ENCODE results near the gene WDR27.
A peak's percentile ranks its signal among the peaks of the same experiment; 100 is the strongest.

Gene WDR27

GRCh38 chr6:169685860-169686259 lies 16.0 kb downstream of the WDR27 start:
- Mint-ChIP-seq H3K27ac (no peak overlapping the region), H3K4me1 (no peaks in the 10 kb centered on the region), H3K36me3 (peaks cover 14% of the 10 kb centered on the region), H3K9me3 (peaks cover 12% of the 10 kb centered on the region), H3K4me3 (no peak overlapping the region)
- no peak for ATAC-seq
- DNase-seq (ENCODE audit: low spot score in 2 of 2), result no peak

DNA sequence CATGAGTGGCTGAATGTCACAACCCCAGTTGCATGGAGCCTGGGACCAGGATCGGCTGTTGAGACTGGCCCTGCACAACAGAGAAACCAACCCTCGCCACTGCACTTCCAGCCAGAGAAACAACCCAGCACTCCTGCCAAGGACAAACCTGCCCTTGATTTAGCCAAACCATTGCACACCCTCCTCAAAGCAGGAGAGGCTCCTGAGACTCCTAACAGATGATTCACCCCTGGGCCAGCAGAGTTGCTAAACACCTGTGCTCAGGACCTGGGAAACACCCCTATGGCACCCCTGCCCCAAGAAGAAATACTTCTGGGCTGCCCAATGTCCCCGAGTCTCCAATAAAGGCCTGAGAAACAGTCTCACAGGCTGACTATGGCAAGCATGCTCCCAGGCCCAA lies 17.8 kb downstream of the WDR27 start:
- ATAC-seq (no peak), DNase-seq (ENCODE audit: low spot score in 2 of 2) (no peak)
- Mint-ChIP-seq H3K27ac (no peak overlapping the region), H3K9me3 (peaks cover 12% of the 10 kb centered on the region), H3K4me3 (no peak overlapping the region), H3K4me1 (no peaks in the 10 kb centered on the region), H3K36me3 (peaks cover 14% of the 10 kb centered on the region)

- Mint-ChIP-seq H3K36me3 (no peaks in the 10 kb centered on the region), H3K4me1 (no peaks in the 10 kb centered on the region), H3K4me3 (no peak overlapping the region), H3K27ac (no peak overlapping the region), H3K9me3 (no peaks in the 10 kb centered on the region)
- DNase-seq (ENCODE audit: low spot score in 2 of 2) (no peak), ATAC-seq (no peak)
Observed at GRCh38 chr6:169678342-169678741, 23.5 kb downstream of the WDR27 start.

- no peaks in the 10 kb centered on the region for H3K4me1 Mint-ChIP-seq
- H3K9me3 Mint-ChIP-seq, result no peaks in the 10 kb centered on the region
- DNase-seq (ENCODE audit: low spot score in 2 of 2) (peak in 1 of 2 donors; percentile 23), ATAC-seq (no peak)
- H3K4me3 Mint-ChIP-seq, result no peak overlapping the region
- H3K36me3 Mint-ChIP-seq, result no peaks in the 10 kb centered on the region
- H3K27ac Mint-ChIP-seq, result no peak overlapping the region
Observed at GRCh38 chr6:169677096-169677495, 24.7 kb downstream of the WDR27 start.

GRCh38 chr6:169675011-169675410 lies 26.8 kb downstream of the WDR27 start:
- H3K4me3 Mint-ChIP-seq, result no peak overlapping the region
- H3K27ac Mint-ChIP-seq, result no peak overlapping the region
- DNase-seq (ENCODE audit: low spot score in 2 of 2) (peak in 1 of 2 donors; percentile 10), ATAC-seq (no peak)
- no peaks in the 10 kb centered on the region for H3K9me3 Mint-ChIP-seq
- H3K36me3 Mint-ChIP-seq, result no peaks in the 10 kb centered on the region
- no peaks in the 10 kb centered on the region for H3K4me1 Mint-ChIP-seq

DNA sequence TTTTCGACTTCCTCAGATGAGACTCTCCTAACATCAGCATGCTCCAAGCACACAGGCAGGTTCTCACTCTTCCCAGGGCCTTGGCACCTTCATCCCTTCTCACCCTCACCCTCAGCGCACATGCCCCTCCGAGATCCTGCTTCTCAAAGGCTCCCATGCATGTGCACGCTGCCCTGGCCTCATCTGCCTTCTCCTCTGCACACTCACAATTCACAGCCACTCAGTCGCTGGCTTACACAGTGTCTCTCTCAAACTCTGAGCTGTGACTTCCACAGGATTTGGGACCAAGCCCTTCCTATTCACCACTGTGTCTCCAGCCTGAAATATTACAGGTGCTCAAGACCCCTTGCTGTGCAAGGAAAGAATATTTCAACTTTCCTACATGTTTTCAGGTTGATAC lies 30.3 kb downstream of the WDR27 start:
- no peaks in the 10 kb centered on the region for H3K9me3 Mint-ChIP-seq
- H3K4me1 Mint-ChIP-seq, result no peaks in the 10 kb centered on the region
- no peak overlapping the region for H3K4me3 Mint-ChIP-seq
- ATAC-seq, result no peak
- peaks cover 7% of the 10 kb centered on the region for H3K36me3 Mint-ChIP-seq
- H3K27ac Mint-ChIP-seq, result no peak overlapping the region
- peak in 1 of 2 donors; percentile 23 for DNase-seq (ENCODE audit: low spot score in 2 of 2)

GRCh38 chr6:169669889-169670288 lies 31.9 kb downstream of the WDR27 start:
- DNase-seq (ENCODE audit: low spot score in 2 of 2) (peak in 1 of 2 donors; percentile 13), ATAC-seq (no peak)
- peaks cover 7% of the 10 kb centered on the region for H3K36me3 Mint-ChIP-seq
- H3K27ac Mint-ChIP-seq, result peak overlapping the region; percentile 67
- no peaks in the 10 kb centered on the region for H3K4me1 Mint-ChIP-seq
- no peak overlapping the region for H3K4me3 Mint-ChIP-seq
- H3K9me3 Mint-ChIP-seq, result no peaks in the 10 kb centered on the region

DNA sequence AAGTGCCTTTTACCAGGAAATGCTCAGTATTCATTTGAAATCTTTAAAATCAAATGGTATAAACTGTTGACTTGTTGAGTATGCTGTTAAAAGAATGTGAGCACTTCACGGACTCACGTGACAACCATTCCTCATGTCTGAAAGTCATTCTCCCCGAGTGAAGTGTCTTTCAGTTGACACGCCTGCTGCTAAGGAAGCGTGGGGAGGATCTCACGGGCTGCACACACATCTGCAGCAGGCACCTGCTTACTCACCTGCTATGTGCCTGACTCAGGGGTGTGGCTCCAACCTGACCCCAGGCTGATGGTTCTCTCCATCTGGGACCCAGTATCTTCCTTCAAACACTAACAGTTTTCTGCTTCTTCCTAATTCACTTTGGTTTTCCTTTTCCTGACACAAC lies 32.7 kb downstream of the WDR27 start:
- Mint-ChIP-seq H3K36me3 (peaks cover 10% of the 10 kb centered on the region), H3K9me3 (no peaks in the 10 kb centered on the region), H3K4me1 (no peaks in the 10 kb centered on the region), H3K4me3 (no peak overlapping the region), H3K27ac (peak overlapping the region; percentile 67)
- DNase-seq (ENCODE audit: low spot score in 2 of 2) (peak in 1 of 2 donors; percentile 34), ATAC-seq (no peak)

- DNase-seq (ENCODE audit: low spot score in 2 of 2) (peak in 1 of 2 donors; percentile 41), ATAC-seq (no peak)
- H3K9me3 Mint-ChIP-seq, result no peaks in the 10 kb centered on the region
- H3K27ac Mint-ChIP-seq, result no peak overlapping the region
- peaks cover 14% of the 10 kb centered on the region for H3K36me3 Mint-ChIP-seq
- no peak overlapping the region for H3K4me3 Mint-ChIP-seq
- H3K4me1 Mint-ChIP-seq, result no peaks in the 10 kb centered on the region
Observed at GRCh38 chr6:169668203-169668847, 33.5 kb downstream of the WDR27 start.

- DNase-seq (ENCODE audit: low spot score in 2 of 2) (peak in 1 of 2 donors; percentile 28), ATAC-seq (no peak)
- no peak overlapping the region for H3K27ac Mint-ChIP-seq
- H3K9me3 Mint-ChIP-seq, result no peaks in the 10 kb centered on the region
- H3K36me3 Mint-ChIP-seq, result peaks cover 14% of the 10 kb centered on the region
- no peaks in the 10 kb centered on the region for H3K4me1 Mint-ChIP-seq
- no peak overlapping the region for H3K4me3 Mint-ChIP-seq
Observed at GRCh38 chr6:169667716-169668115, 34.1 kb downstream of the WDR27 start.

- no peaks in the 10 kb centered on the region for H3K4me1 Mint-ChIP-seq
- H3K27ac Mint-ChIP-seq, result peak overlapping the region; percentile 43
- peak in 1 of 2 donors; percentile 20 for DNase-seq (ENCODE audit: low spot score in 2 of 2)
- no peak overlapping the region for H3K4me3 Mint-ChIP-seq
- H3K36me3 Mint-ChIP-seq, result peaks cover 14% of the 10 kb centered on the region
- no peaks in the 10 kb centered on the region for H3K9me3 Mint-ChIP-seq
- ATAC-seq, result no peak
Observed at GRCh38 chr6:169666441-169666840, 35.4 kb downstream of the WDR27 start.

DNA sequence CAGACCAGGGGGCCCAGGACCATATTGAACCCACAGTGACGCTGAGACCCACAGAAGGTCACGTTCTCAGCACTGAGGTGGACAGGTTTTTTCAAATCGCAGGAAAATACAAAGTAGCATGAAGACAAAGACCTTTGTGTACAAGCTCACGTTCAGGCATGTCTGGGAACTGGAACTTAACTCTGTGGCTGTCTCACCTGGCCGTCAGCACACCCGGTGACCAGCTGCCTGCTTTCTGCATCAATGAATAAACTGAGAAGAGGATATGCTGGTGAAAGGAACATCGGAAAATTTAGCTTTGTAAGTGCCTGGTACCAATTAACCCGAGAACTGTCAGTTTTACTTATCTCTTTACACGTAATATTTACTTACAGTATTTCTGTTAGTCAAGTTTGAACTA lies 36.5 kb downstream of the WDR27 start:
- Mint-ChIP-seq H3K4me3 (no peak overlapping the region), H3K36me3 (peaks cover 14% of the 10 kb centered on the region), H3K4me1 (no peaks in the 10 kb centered on the region), H3K27ac (no peak overlapping the region), H3K9me3 (no peaks in the 10 kb centered on the region)
- ATAC-seq, result no peak
- peak in 1 of 2 donors; percentile 17 for DNase-seq (ENCODE audit: low spot score in 2 of 2)

- Mint-ChIP-seq H3K36me3 (peaks cover 14% of the 10 kb centered on the region), H3K4me3 (no peak overlapping the region), H3K27ac (no peak overlapping the region), H3K9me3 (no peaks in the 10 kb centered on the region), H3K4me1 (peaks cover 6% of the 10 kb centered on the region)
- no peak for ATAC-seq
- peak in 1 of 2 donors; percentile 15 for DNase-seq (ENCODE audit: low spot score in 2 of 2)
Observed at GRCh38 chr6:169664227-169664626, 37.6 kb downstream of the WDR27 start.

DNA sequence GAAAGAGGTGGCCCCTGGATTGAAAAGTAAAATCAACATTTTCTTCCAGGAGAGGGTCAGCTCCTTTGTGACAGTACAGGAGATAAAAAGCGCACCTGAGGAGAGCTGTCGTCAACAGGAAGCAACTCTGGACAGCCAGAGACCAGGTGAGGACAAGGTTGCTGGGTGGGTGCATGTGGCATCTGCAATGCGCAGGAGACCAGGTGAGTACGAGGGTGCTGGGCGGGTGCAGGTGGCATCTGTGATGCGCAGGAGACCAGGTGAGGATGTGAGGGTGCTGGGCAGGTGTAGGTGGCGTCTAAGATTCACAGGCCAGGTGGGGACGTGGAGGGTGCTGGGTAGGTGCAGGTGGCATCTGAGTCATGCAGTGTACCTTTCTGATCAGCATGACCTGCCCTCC lies 38.4 kb downstream of the WDR27 start:
- H3K4me1 Mint-ChIP-seq, result peaks cover 7% of the 10 kb centered on the region
- ATAC-seq (no peak), DNase-seq (ENCODE audit: low spot score in 2 of 2) (peak in 1 of 2 donors; percentile 33)
- no peak overlapping the region for H3K27ac Mint-ChIP-seq
- peaks cover 8% of the 10 kb centered on the region for H3K36me3 Mint-ChIP-seq
- H3K4me3 Mint-ChIP-seq, result no peak overlapping the region
- H3K9me3 Mint-ChIP-seq, result no peaks in the 10 kb centered on the region

DNA sequence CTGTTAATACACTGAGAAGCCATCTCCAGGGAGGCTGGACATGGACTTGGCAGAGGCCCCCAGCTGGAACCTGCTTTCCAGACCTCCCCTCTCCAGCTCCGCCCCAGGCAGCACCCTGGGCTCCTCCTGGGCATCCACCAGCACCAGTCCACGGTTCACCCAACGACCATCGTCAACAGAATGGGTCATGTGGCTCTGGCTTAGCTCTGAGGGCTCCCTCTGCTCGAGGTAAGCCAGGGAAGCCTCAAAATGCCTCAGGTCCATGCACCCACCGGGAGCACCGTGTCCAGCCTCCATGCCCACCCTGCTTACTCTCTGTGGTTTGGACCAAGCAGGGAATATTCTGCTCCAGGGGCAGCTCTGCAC lies 40.5 kb downstream of the WDR27 start:
- ATAC-seq, result no peak
- H3K4me1 Mint-ChIP-seq, result peaks cover 7% of the 10 kb centered on the region
- H3K9me3 Mint-ChIP-seq, result no peaks in the 10 kb centered on the region

DNA sequence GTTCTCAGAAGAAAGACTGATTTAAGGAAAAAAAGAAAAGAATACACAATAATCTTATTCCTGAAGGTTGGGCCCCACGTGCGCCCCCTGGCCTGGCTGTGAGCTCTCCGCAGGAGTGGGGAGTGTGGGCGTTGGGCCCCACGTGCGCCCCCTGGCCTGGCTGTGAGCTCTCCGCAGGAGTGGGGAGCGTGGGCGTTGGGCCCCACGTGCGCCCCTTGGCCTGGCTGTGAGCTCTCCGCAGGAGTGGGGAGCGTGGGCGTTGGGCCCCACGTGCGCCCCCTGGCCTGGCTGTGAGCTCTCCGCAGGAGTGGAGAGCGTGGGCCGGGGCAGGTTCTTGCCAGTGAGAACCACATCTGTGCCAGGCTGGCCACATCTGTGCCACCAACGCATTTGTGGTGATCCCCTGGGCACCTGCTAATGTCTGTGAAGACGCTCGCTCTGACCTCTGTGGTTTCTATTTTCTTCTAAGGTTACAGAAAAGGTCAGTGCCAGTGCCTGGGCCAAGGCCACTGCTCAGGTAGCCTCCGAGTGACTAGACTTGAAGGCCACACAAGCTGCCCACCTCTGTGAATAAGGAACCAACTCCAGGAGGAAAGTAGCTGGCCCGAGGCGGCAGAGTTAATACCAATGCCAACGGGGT lies 41.0 kb downstream of the WDR27 start:
- Mint-ChIP-seq H3K36me3 (peaks cover 6% of the 10 kb centered on the region), H3K4me1 (peaks cover 7% of the 10 kb centered on the region), H3K4me3 (no peak overlapping the region), H3K9me3 (no peaks in the 10 kb centered on the region), H3K27ac (no peak overlapping the region)
- ATAC-seq (no peak), DNase-seq (ENCODE audit: low spot score in 2 of 2) (no peak)

More for the DNA sequence above, 40.5 kb downstream of the WDR27 start:
- no peak for DNase-seq (ENCODE audit: low spot score in 2 of 2)
- H3K27ac Mint-ChIP-seq, result no peak overlapping the region
- no peak overlapping the region for H3K4me3 Mint-ChIP-seq
- H3K36me3 Mint-ChIP-seq, result peaks cover 6% of the 10 kb centered on the region
